Measurements from ENCODE around the gene NIM1K. TPM values are rescaled to one million over a fixed set of nuclear protein-coding genes. Genes with fewer than 3 reads are reported as not detected.

NIM1K gene
- total RNA-seq, 3 donors from 2014 or later (not counting 1 experiment from before 2014, with no cell fraction given), result 0.28 to 0.40 (median 0.36) TPM

DNA sequence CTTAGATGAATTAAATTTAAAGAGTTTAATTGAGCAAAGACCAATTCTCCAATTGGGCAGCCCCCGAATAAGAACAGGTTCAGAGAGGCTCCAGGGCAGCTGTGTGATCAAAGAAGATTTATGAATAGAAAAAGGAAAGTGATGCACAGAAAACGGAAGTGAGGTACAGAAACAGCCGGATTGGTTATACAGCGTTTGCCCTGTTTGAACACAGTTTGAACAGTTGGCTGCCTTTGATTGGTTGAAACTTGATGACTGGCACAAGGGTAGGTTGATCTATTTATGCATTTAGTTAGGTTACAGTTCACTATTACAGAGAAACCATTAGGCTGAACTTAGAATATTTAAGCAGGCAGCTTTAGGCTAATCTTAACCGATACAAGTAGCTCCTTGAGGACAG, 29.5 kb downstream of the NIM1K start:
- H3K4me1 Mint-ChIP-seq, result no peaks in the 10 kb centered on the region
- TF ChIP-seq, protein P1, sequence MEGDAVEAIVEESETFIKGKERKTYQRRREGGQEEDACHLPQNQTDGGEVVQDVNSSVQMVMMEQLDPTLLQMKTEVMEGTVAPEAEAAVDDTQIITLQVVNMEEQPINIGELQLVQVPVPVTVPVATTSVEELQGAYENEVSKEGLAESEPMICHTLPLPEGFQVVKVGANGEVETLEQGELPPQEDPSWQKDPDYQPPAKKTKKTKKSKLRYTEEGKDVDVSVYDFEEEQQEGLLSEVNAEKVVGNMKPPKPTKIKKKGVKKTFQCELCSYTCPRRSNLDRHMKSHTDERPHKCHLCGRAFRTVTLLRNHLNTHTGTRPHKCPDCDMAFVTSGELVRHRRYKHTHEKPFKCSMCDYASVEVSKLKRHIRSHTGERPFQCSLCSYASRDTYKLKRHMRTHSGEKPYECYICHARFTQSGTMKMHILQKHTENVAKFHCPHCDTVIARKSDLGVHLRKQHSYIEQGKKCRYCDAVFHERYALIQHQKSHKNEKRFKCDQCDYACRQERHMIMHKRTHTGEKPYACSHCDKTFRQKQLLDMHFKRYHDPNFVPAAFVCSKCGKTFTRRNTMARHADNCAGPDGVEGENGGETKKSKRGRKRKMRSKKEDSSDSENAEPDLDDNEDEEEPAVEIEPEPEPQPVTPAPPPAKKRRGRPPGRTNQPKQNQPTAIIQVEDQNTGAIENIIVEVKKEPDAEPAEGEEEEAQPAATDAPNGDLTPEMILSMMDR (IDR thresholded peaks at IDR 0.05), result no peak
- ATAC-seq, result no peak
- H3K9me3 ChIP-seq (ENCODE audit: control insufficient read depth, insufficient read depth, low read length), result no peaks in the 10 kb centered on the region
- no peaks in the 10 kb centered on the region for H3K27me3 ChIP-seq (ENCODE audit: control insufficient read depth, insufficient read depth, low read length)
- no peaks in the 10 kb centered on the region for H3K9me3 Mint-ChIP-seq
- no peak overlapping the region for H3K27ac Mint-ChIP-seq
- no peaks in the 10 kb centered on the region for H3K36me3 ChIP-seq (ENCODE audit: control insufficient read depth, insufficient read depth, low read length)
- no peaks in the 10 kb centered on the region for H3K36me3 Mint-ChIP-seq
- no peak overlapping the region for H3K27ac ChIP-seq (ENCODE audit: low read length)
- H3K4me3 ChIP-seq (ENCODE audit: low read length), result no peak overlapping the region
- no peak overlapping the region for H3K4me3 Mint-ChIP-seq
- WGBS (ENCODE audit: insufficient coverage), result 89% methylated on average over 5 of the region's 5 CpGs
- intact Hi-C loops (cut with micrococcal nuclease), result no loop called here
- no peaks in the 10 kb centered on the region for H3K27me3 Mint-ChIP-seq (ENCODE audit: low read depth in 2 of 2)
- no peaks in the 10 kb centered on the region for H3K4me1 ChIP-seq (ENCODE audit: control insufficient read depth, insufficient read depth, low read length)
- no peak for DNase-seq

DNA sequence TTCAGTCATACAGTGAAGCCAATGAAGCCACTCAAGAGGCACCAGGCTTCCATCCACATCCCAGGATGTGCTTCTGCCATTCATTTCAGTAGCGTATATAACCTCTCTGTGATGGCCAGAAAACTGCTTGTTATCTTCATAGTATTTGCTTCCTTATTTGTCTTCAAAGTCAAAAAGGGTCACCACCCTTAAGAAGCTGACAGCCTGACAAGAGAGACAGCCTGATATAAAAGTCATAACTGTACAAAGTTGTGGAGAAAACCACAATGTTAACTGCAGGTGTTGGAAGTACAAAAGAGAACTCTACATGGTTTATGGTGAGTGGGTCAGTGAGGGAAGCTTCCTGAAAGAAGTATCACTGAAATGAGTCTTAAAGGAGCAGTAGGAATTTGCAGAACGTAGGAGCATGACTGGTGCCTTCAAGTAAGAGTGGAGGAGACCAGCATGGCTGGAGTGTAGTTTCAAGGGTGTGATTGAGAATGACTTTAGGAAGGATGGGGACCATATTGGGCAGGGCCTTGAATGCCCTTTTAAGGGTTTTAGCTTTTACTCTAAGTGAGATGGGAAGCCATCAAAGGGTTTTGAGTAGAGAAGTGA, 33.7 kb downstream of the NIM1K start:
- Histone ChIP-seq H3K4me3 (ENCODE audit: low read length) (no peak overlapping the region), H3K27me3 (ENCODE audit: control insufficient read depth, insufficient read depth, low read length) (no peaks in the 10 kb centered on the region), H3K9me3 (ENCODE audit: control insufficient read depth, insufficient read depth, low read length) (no peaks in the 10 kb centered on the region), H3K27ac (ENCODE audit: low read length) (no peak overlapping the region), H3K4me1 (ENCODE audit: control insufficient read depth, insufficient read depth, low read length) (no peaks in the 10 kb centered on the region), H3K36me3 (ENCODE audit: control insufficient read depth, insufficient read depth, low read length) (no peaks in the 10 kb centered on the region)
- Mint-ChIP-seq H3K27ac (no peak overlapping the region), H3K9me3 (no peaks in the 10 kb centered on the region), H3K4me3 (no peak overlapping the region), H3K4me1 (no peaks in the 10 kb centered on the region), H3K27me3 (ENCODE audit: low read depth in 2 of 2) (no peaks in the 10 kb centered on the region), H3K36me3 (no peaks in the 10 kb centered on the region)
- intact Hi-C loops (cut with micrococcal nuclease), result no loop called here
- ATAC-seq (no peak), DNase-seq (no peak)
- TF ChIP-seq, protein P1 (IDR thresholded peaks at IDR 0.05), result no peak
- WGBS (ENCODE audit: insufficient coverage), result 66% methylated on average over 2 of the region's 2 CpGs

DNA sequence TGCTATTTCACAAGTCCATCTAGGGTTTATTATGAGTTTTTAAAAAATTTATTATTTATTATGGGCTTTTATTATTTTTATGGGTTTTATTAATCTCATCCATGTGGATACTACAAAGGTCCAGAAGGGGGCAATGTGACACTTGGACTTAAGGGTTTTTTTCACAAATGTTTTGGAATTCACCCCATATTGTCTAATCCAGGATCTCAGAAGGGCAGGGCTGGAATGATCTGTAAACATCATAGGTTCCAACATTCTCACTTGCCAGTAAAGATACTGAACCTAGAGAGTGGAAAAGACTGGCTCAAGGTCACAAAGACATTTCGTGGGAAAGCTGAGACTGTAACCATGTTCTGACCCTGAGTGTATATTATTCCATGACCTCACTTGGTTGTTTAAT, 35.6 kb downstream of the NIM1K start:
- H3K27me3 ChIP-seq (ENCODE audit: control insufficient read depth, insufficient read depth, low read length), result no peaks in the 10 kb centered on the region
- Mint-ChIP-seq H3K27me3 (ENCODE audit: low read depth in 2 of 2) (peaks cover 0 to 3% of the 10 kb centered on the region in 2 donors), H3K4me1 (no peaks in the 10 kb centered on the region), H3K9me3 (no peaks in the 10 kb centered on the region), H3K4me3 (no peak overlapping the region), H3K27ac (no peak overlapping the region), H3K36me3 (no peaks in the 10 kb centered on the region)
- H3K36me3 ChIP-seq (ENCODE audit: control insufficient read depth, insufficient read depth, low read length), result no peaks in the 10 kb centered on the region
- DNase-seq, result peak in 1 of 2 donors; percentile 10
- WGBS (ENCODE audit: insufficient coverage), result 78% methylated on average over 1 of the region's 1 CpG
- H3K27ac ChIP-seq (ENCODE audit: low read length), result no peak overlapping the region
- H3K9me3 ChIP-seq (ENCODE audit: control insufficient read depth, insufficient read depth, low read length), result no peaks in the 10 kb centered on the region
- ATAC-seq, result no peak
- intact Hi-C loops (cut with micrococcal nuclease), result no loop called here
- H3K4me1 ChIP-seq (ENCODE audit: control insufficient read depth, insufficient read depth, low read length), result no peaks in the 10 kb centered on the region
- TF ChIP-seq, protein P1 (IDR thresholded peaks at IDR 0.05), result no peak
- H3K4me3 ChIP-seq (ENCODE audit: low read length), result no peak overlapping the region

DNA sequence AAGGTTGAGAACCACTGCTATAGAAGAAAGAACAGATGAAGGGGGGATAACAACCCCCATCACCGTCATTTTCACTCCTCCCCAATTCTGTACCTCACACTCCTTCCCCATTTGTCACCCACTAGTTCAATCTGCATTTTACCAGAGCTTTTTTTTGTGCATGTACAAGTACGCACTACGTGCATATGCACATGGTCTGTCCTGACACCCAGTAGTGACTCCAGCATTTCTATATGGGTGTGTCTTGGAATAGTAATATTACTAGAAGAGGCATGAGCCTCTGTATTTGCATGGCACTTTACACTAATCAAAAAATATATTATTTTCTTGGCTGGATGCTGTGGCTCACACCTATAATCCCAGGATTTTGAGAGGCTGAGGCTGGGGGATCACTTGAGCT, 38.7 kb downstream of the NIM1K start:
- whole genome bisulfite sequencing (ENCODE audit: insufficient coverage), result 81% methylated on average over 3 of the region's 3 CpGs
- DNase-seq (no peak), ATAC-seq (no peak)
- Histone ChIP-seq H3K4me1 (ENCODE audit: control insufficient read depth, insufficient read depth, low read length) (no peaks in the 10 kb centered on the region), H3K27ac (ENCODE audit: low read length) (no peak overlapping the region), H3K9me3 (ENCODE audit: control insufficient read depth, insufficient read depth, low read length) (no peaks in the 10 kb centered on the region), H3K4me3 (ENCODE audit: low read length) (no peak overlapping the region), H3K36me3 (ENCODE audit: control insufficient read depth, insufficient read depth, low read length) (no peaks in the 10 kb centered on the region), H3K27me3 (ENCODE audit: control insufficient read depth, insufficient read depth, low read length) (no peaks in the 10 kb centered on the region)
- no peaks in the 10 kb centered on the region for H3K36me3 Mint-ChIP-seq
- TF ChIP-seq, protein P1 (IDR thresholded peaks at IDR 0.05), result no peak
- H3K4me1 Mint-ChIP-seq, result no peaks in the 10 kb centered on the region
- H3K27ac Mint-ChIP-seq, result no peak overlapping the region
- H3K4me3 Mint-ChIP-seq, result no peak overlapping the region
- H3K9me3 Mint-ChIP-seq, result no peaks in the 10 kb centered on the region
- intact Hi-C loops (cut with micrococcal nuclease), result loop anchor here (5.0 kb wide), 1 partner anchor 157 kb away; no protein-coding TSS in a partner anchor
- peaks cover 0 to 3% of the 10 kb centered on the region in 2 donors for H3K27me3 Mint-ChIP-seq (ENCODE audit: low read depth in 2 of 2)

All from natural killer cell (primary cell).